ENCODE measurements around the gene ALOX15B. TPM values are rescaled to one million over a fixed set of nuclear protein-coding genes. Genes with fewer than 3 reads are reported as not detected.

ALOX15B gene
- total and polyA plus RNA-seq, 11 donors = 0.07 to 2.2 (median 0.23) TPM; not detected in 4

GRCh38 chr17:8084250-8084649 is 45.4 kb downstream of the ALOX15B start:
- Histone ChIP-seq H3K4me3 (no peak overlapping the region), H3K27me3 (peaks cover 1 to 70% (median 30%) of the 10 kb centered on the region in 9 donors), H3K4me1 (peaks cover 0 to 15% (median 10%) of the 10 kb centered on the region in 12 donors), H3K27ac (no peak overlapping the region), H3K36me3 (no peaks in the 10 kb centered on the region), H3K9me3 (no peaks in the 10 kb centered on the region)
- no peak for TF ChIP-seq POLR2A (IDR thresholded peaks at IDR 0.05)
- 83 to 91% (median 88%) methylated on average over 6 of the region's 6 CpGs for WGBS, 4 donors
- DNase-seq (peak in 1 of 5 donors; percentile 40), ATAC-seq (no peak)
- intact Hi-C loops (cut with DNase I) = loop anchor here in 7 of 10 donors (5.0 to 10.0 kb wide), 4 partner anchors 33 to 221 kb away; partner anchors contain the start of genes ALOXE3 (in 3 of the 7) and SLC25A35 (in 2 of the 7)

GRCh38 chr17:8087075-8087951 is 48.5 kb downstream of the ALOX15B start, which contains the start of gene ALOX12B:
Gene ALOX12B, minus strand, starts transcription at chr17:8087716. Its CDS starts 274 bp downstream, at chr17:8087442.
- Histone ChIP-seq H3K4me3 (no peak within 1 kb of the TSS), H3K36me3 (no peaks in the 10 kb centered on the region), H3K27ac (no peak within 1 kb of the TSS), H3K9me3 (no peaks in the 10 kb centered on the region), H3K27me3 (peaks cover 0 to 60% (median 20%) of the 10 kb centered on the region in 9 donors), H3K4me1 (no peaks in the 10 kb centered on the region)
- 77 to 84% (median 81%) methylated on average over 18 to 20 of the region's 20 CpGs for WGBS, 4 donors
- DNase-seq (peak in 1 of 5 donors; percentile 33), ATAC-seq (no peak)
- TF ChIP-seq POLR2A (IDR thresholded peaks at IDR 0.05) (no peak), CTCF (IDR thresholded peaks at IDR 0.05) (no peak)
- intact Hi-C loops (cut with DNase I) = loop anchor here in 4 of 10 donors (10.0 kb wide), 2 partner anchors 207 to 217 kb away; partner anchors contain the start of gene SLC25A35 (in 2 of the 4)

- H3K27me3 ChIP-seq = peaks cover 0 to 60% (median 22%) of the 10 kb centered on the region in 9 donors
- H3K27ac ChIP-seq = no peak overlapping the region
- H3K4me3 ChIP-seq = no peak overlapping the region
- no peaks in the 10 kb centered on the region for H3K4me1 ChIP-seq
- ATAC-seq = no peak
- DNase-seq = peak in 1 of 5 donors; percentile 18
- no peak for TF ChIP-seq POLR2A (IDR thresholded peaks at IDR 0.05)
- no peak for TF ChIP-seq CTCF (IDR thresholded peaks at IDR 0.05)
- intact Hi-C loops (cut with DNase I) = loop anchor here in 4 of 10 donors (10.0 kb wide), 2 partner anchors 207 to 217 kb away; partner anchors contain the start of gene SLC25A35 (in 2 of the 4)
- no peaks in the 10 kb centered on the region for H3K36me3 ChIP-seq
- no peaks in the 10 kb centered on the region for H3K9me3 ChIP-seq
- 63 to 85% (median 70%) methylated on average over 3 to 5 of the region's 5 CpGs for WGBS, 4 donors
These were observed 49.0 kb downstream of the ALOX15B start for GRCh38 chr17:8087952-8088230.

- H3K9me3 ChIP-seq = no peaks in the 10 kb centered on the region
- WGBS, 4 donors = 62 to 72% (median 70%) methylated on average over 6 of the region's 6 CpGs
- intact Hi-C loops (cut with DNase I) = loop anchor here in 5 of 10 donors (10.0 kb wide), 2 partner anchors 205 to 215 kb away; partner anchors contain the start of gene SLC25A35 (in 3 of the 5)
- DNase-seq = peak in 1 of 5 donors; percentile 39
- H3K36me3 ChIP-seq = no peaks in the 10 kb centered on the region
- H3K27me3 ChIP-seq = peaks cover 0 to 48% (median 14%) of the 10 kb centered on the region in 9 donors
- H3K4me1 ChIP-seq = no peaks in the 10 kb centered on the region
- H3K4me3 ChIP-seq = no peak overlapping the region
- no peak for TF ChIP-seq CTCF (IDR thresholded peaks at IDR 0.05)
- TF ChIP-seq POLR2A (IDR thresholded peaks at IDR 0.05) = no peak
- no peak overlapping the region for H3K27ac ChIP-seq
- ATAC-seq = no peak
These were observed 50.9 kb downstream of the ALOX15B start for GRCh38 chr17:8089728-8090127.
